ENCODE measurements around the gene BRIX1. TPM values are rescaled to one million over a fixed set of nuclear protein-coding genes. Genes with fewer than 3 reads are reported as not detected.
A peak's percentile ranks its signal among the peaks of the same experiment; 100 is the strongest.
"Not testable (repeated sequence)": the region's sequence is repeated elsewhere in the genome, so short reads cannot be mapped to it uniquely, and the experiment has no call there.

BRIX1 gene
- total and polyA plus RNA-seq, 7 experiments from 2014 or later, result 13.4 to 46.2 (median 35.5) TPM

GRCh38 chr5:34919077-34919476 is 3.6 kb downstream of the BRIX1 start:
- Histone ChIP-seq H3K27me3 (ENCODE audit: control insufficient read depth in 2 of 2, insufficient read depth in 2 of 2, low read length in 2 of 2) (no peaks in the 10 kb centered on the region), H3K9me3 (ENCODE audit: control insufficient read depth in 2 of 3, low read length in 3 of 3) (no peaks in the 10 kb centered on the region), H3K4me1 (ENCODE audit: control insufficient read depth in 2 of 2, insufficient read depth in 2 of 2, low read length in 2 of 2) (peaks cover 12 to 27% of the 10 kb centered on the region in 2 donors), H3K4me3 (ENCODE audit: low read length) (no peak overlapping the region), H3K27ac (ENCODE audit: low read depth, low read length) (no peak overlapping the region), H3K36me3 (ENCODE audit: control insufficient read depth in 2 of 3, insufficient read depth in 3 of 3, low read length in 3 of 3) (peaks cover 0 to 45% (median 11%) of the 10 kb centered on the region in 3 experiments)
- ChIA-PET CTCF (no interaction called here), POLR2A (interaction anchor here (1.6 kb wide), 1 partner anchor 10 kb away, joined by 4 read pairs; the partner anchor contains the start of gene DNAJC21)
- H3K4me1 Mint-ChIP-seq, result peaks cover 14 to 40% (median 29%) of the 10 kb centered on the region in 7 donors
- no peaks in the 10 kb centered on the region for H3K27me3 Mint-ChIP-seq
- peaks cover 0 to 17% (median 16%) of the 10 kb centered on the region in 5 donors for H3K36me3 Mint-ChIP-seq
- DNase-seq (no peak), ATAC-seq (no peak)
- H3K27ac Mint-ChIP-seq, result peak overlapping the region in 1 of 9 donors; percentile 14
- intact Hi-C loops (cut with micrococcal nuclease), result loop anchor here in 1 of 2 donors (5.0 kb wide), 1 partner anchor 912 kb away; the partner anchor contains the start of gene AMACR
- H3K4me3 Mint-ChIP-seq, result no peak overlapping the region
- H3K9me3 Mint-ChIP-seq, result no peaks in the 10 kb centered on the region

GRCh38 chr5:34923256-34923655 is 7.7 kb downstream of the BRIX1 start:
- Mint-ChIP-seq H3K27ac (peak overlapping the region in 3 of 9 donors; percentile 4 to 55 (median 9)), H3K4me1 (peaks cover 0 to 34% (median 4%) of the 10 kb centered on the region in 7 donors), H3K36me3 (peaks cover 0 to 29% (median 21%) of the 10 kb centered on the region in 5 donors)
- H3K4me3 ChIP-seq (ENCODE audit: low read length); ATAC-seq; H3K27me3 Mint-ChIP-seq; DNase-seq; H3K27ac ChIP-seq (ENCODE audit: low read depth, low read length); H3K4me3 Mint-ChIP-seq; H3K27me3 ChIP-seq (ENCODE audit: control insufficient read depth in 2 of 2, insufficient read depth in 2 of 2, low read length in 2 of 2); H3K9me3 ChIP-seq (ENCODE audit: control insufficient read depth in 2 of 3, low read length in 3 of 3); H3K4me1 ChIP-seq (ENCODE audit: control insufficient read depth in 2 of 2, insufficient read depth in 2 of 2, low read length in 2 of 2); H3K9me3 Mint-ChIP-seq: not testable (repeated sequence)
- ChIA-PET CTCF (interaction anchor here (0.6 kb wide), 1 partner anchor 164 kb away, joined by 3 read pairs; no protein-coding TSS in a partner anchor), POLR2A (interaction anchor here (1.6 kb wide), 1 partner anchor 8 kb away, joined by 9 read pairs; the partner anchor contains the start of genes BRIX1 and RAD1)
- peaks cover 0 to 47% (median 33%) of the 10 kb centered on the region in 3 experiments for H3K36me3 ChIP-seq (ENCODE audit: control insufficient read depth in 2 of 3, insufficient read depth in 3 of 3, low read length in 3 of 3)
- intact Hi-C loops (cut with micrococcal nuclease), result loop anchor here in 1 of 2 donors (10.0 kb wide), 1 partner anchor 678 kb away; no protein-coding TSS in a partner anchor

DNA sequence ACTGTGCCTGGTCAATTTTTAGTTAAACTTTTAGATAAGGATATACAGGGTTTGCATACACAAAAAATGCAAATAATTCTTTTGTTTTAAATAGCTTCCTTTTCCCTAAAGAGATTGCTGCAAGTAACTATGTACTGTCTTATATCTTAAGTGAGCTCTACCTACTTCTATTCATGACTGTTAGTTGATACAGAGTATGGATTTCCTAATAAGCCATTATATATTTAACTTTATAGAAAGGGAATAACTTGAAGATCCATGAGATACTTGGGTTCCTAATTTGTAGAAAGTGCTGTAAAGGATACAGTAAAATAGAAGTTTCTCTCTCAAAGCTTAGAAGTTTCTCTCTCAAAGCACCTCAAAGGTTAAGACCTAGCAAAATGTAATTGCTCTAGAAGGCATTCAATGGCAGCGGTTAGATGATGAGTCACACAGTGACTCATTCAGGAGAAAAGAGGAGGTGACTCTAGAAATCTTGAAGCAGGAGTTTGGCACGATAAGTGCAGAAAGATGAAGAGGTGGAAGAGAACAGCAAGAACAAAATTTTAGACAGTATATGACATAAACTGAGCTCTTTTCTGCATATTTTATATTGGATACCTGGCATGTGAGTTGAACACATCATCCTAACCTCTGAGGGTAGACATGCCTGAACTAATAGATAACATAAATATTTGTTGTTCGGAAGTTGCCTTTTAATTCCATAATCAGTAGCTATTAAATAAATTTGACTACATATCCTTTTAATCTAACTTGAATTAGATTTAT is 8.4 kb downstream of the BRIX1 start:
- Histone ChIP-seq H3K4me3 (ENCODE audit: low read length) (no peak overlapping the region), H3K9me3 (ENCODE audit: control insufficient read depth in 2 of 3, low read length in 3 of 3) (no peaks in the 10 kb centered on the region), H3K27ac (ENCODE audit: low read depth, low read length) (no peak overlapping the region), H3K27me3 (ENCODE audit: control insufficient read depth in 2 of 2, insufficient read depth in 2 of 2, low read length in 2 of 2) (no peaks in the 10 kb centered on the region), H3K36me3 (ENCODE audit: control insufficient read depth in 2 of 3, insufficient read depth in 3 of 3, low read length in 3 of 3) (peaks cover 0 to 47% (median 33%) of the 10 kb centered on the region in 3 experiments), H3K4me1 (ENCODE audit: control insufficient read depth in 2 of 2, insufficient read depth in 2 of 2, low read length in 2 of 2) (peaks cover 0 to 5% of the 10 kb centered on the region in 2 donors)
- no peak for DNase-seq
- CTCF ChIA-PET, result interaction anchor here (0.6 kb wide), 1 partner anchor 163 kb away, joined by 3 read pairs; no protein-coding TSS in a partner anchor
- intact Hi-C loops (cut with micrococcal nuclease), result loop anchor here (1.0 to 10.0 kb wide), 2 partner anchors 9 to 679 kb away; partner anchors contain the start of genes BRIX1 (in 2 of the 2) and RAD1 (in 2 of the 2)
- peaks cover 0 to 29% (median 21%) of the 10 kb centered on the region in 5 donors for H3K36me3 Mint-ChIP-seq
- H3K4me1 Mint-ChIP-seq, result peaks cover 3 to 34% (median 7%) of the 10 kb centered on the region in 7 donors
- no peaks in the 10 kb centered on the region for H3K9me3 Mint-ChIP-seq
- no peaks in the 10 kb centered on the region for H3K27me3 Mint-ChIP-seq
- no peak for ATAC-seq
- H3K4me3 Mint-ChIP-seq, result peak overlapping the region in 2 of 10 donors; percentile 23 to 59
- POLR2A ChIA-PET, result interaction anchor here (1.6 kb wide), 1 partner anchor 9 kb away, joined by 9 read pairs; the partner anchor contains the start of genes BRIX1 and RAD1
- peak overlapping the region in 5 of 9 donors; percentile 4 to 64 (median 40) for H3K27ac Mint-ChIP-seq

DNA sequence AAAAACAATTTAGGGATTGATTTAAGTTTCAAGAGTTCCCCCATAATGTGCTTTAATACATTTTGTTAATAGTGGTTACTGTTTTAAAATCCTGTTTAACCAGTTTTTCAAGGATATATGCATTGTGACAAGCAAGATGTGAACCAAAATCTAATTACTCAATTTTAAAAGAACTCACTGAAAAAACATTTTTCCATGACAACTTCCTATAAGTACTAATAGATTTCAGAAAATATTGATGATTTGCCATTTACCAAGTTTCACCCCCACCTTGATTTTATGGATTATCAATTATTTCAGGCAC is 8.9 kb downstream of the BRIX1 start:
- no peaks in the 10 kb centered on the region for H3K9me3 Mint-ChIP-seq
- H3K27ac Mint-ChIP-seq, result peak overlapping the region in 1 of 9 donors; percentile 40
- intact Hi-C loops (cut with micrococcal nuclease), result loop anchor here (1.0 to 10.0 kb wide), 2 partner anchors 9 to 680 kb away; partner anchors contain the start of genes BRIX1 (in 2 of the 2) and RAD1 (in 2 of the 2)

DNA sequence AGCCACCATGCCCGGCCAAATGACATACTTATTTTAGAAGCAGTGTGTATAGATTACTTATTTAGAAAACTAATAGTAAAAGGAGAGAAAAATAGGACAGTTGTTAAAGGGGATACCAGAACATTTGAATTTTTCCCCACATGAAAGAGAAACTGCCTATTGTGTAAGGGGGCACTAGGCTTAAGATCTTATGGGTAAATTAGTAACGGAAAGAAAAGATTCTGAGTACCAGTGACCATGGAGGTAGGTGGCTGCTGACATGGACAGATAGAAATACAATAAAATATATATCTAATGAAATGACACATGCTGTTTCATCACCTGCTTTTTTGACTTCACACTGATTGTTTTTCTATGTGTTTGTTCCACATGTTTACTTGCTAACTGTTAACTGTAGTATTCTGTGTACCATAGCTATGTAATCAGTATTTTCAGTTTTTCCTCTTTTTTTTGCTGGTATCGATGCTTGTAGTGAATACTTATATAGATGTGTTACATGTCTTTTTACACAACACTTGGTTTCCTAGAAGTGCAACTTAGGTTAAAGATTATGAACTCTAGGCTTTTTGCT is 10.9 kb downstream of the BRIX1 start:
- CTCF ChIA-PET, result no interaction called here
- Mint-ChIP-seq H3K27ac (peak overlapping the region in 1 of 9 donors; percentile 62), H3K4me1 (peaks cover 13 to 47% (median 23%) of the 10 kb centered on the region in 7 donors), H3K27me3 (no peaks in the 10 kb centered on the region), H3K9me3 (no peaks in the 10 kb centered on the region), H3K36me3 (peaks cover 0 to 23% (median 14%) of the 10 kb centered on the region in 5 donors), H3K4me3 (no peak overlapping the region)
- H3K36me3 ChIP-seq (ENCODE audit: control insufficient read depth in 2 of 3, insufficient read depth in 3 of 3, low read length in 3 of 3), result peaks cover 0 to 44% (median 33%) of the 10 kb centered on the region in 3 experiments
- H3K9me3 ChIP-seq (ENCODE audit: control insufficient read depth in 2 of 3, low read length in 3 of 3), result no peaks in the 10 kb centered on the region
- peaks cover 10 to 14% of the 10 kb centered on the region in 2 donors for H3K4me1 ChIP-seq (ENCODE audit: control insufficient read depth in 2 of 2, insufficient read depth in 2 of 2, low read length in 2 of 2)
- no peak for ATAC-seq
- H3K4me3 ChIP-seq (ENCODE audit: low read length), result no peak overlapping the region
- no peaks in the 10 kb centered on the region for H3K27me3 ChIP-seq (ENCODE audit: control insufficient read depth in 2 of 2, insufficient read depth in 2 of 2, low read length in 2 of 2)
- POLR2A ChIA-PET, result no interaction called here
- DNase-seq, result no peak
- H3K27ac ChIP-seq (ENCODE audit: low read depth, low read length), result no peak overlapping the region
- intact Hi-C loops (cut with micrococcal nuclease), result loop anchor here (5.0 to 10.0 kb wide), 2 partner anchors 682 to 691 kb away; partner anchors contain the start of gene SPEF2 (in 2 of the 2)

More for the DNA sequence above, 8.9 kb downstream of the BRIX1 start:
- CTCF ChIA-PET, result no interaction called here
- no peaks in the 10 kb centered on the region for H3K27me3 Mint-ChIP-seq
- Histone ChIP-seq H3K4me1 (ENCODE audit: control insufficient read depth in 2 of 2, insufficient read depth in 2 of 2, low read length in 2 of 2) (peaks cover 0 to 7% of the 10 kb centered on the region in 2 donors), H3K4me3 (ENCODE audit: low read length) (no peak overlapping the region), H3K27ac (ENCODE audit: low read depth, low read length) (no peak overlapping the region), H3K36me3 (ENCODE audit: control insufficient read depth in 2 of 3, insufficient read depth in 3 of 3, low read length in 3 of 3) (peaks cover 0 to 47% (median 33%) of the 10 kb centered on the region in 3 experiments), H3K27me3 (ENCODE audit: control insufficient read depth in 2 of 2, insufficient read depth in 2 of 2, low read length in 2 of 2) (no peaks in the 10 kb centered on the region), H3K9me3 (ENCODE audit: control insufficient read depth in 2 of 3, low read length in 3 of 3) (no peaks in the 10 kb centered on the region)
- ATAC-seq (no peak), DNase-seq (no peak)
- H3K4me1 Mint-ChIP-seq, result peaks cover 4 to 38% (median 12%) of the 10 kb centered on the region in 7 donors
- H3K36me3 Mint-ChIP-seq, result peaks cover 0 to 29% (median 21%) of the 10 kb centered on the region in 5 donors
- no peak overlapping the region for H3K4me3 Mint-ChIP-seq
- POLR2A ChIA-PET, result interaction anchor here (1.6 kb wide), 1 partner anchor 9 kb away, joined by 9 read pairs; the partner anchor contains the start of genes BRIX1 and RAD1

- ATAC-seq, result no peak
- CTCF ChIA-PET, result interaction anchor here (0.7 kb wide), 1 partner anchor 1430 kb away, joined by 3 read pairs; no protein-coding TSS in a partner anchor
- peak overlapping the region in 1 of 9 donors; percentile 9 for H3K27ac Mint-ChIP-seq
- no peaks in the 10 kb centered on the region for H3K9me3 Mint-ChIP-seq
- H3K4me1 Mint-ChIP-seq, result peaks cover 16 to 49% (median 32%) of the 10 kb centered on the region in 7 donors
- intact Hi-C loops (cut with micrococcal nuclease), result loop anchor here (2.0 to 10.0 kb wide), 5 partner anchors 683 to 1949 kb away; partner anchors contain the start of genes NIPBL (in 2 of the 2) and SPEF2 (in 2 of the 2)
- no peak overlapping the region for H3K4me3 ChIP-seq (ENCODE audit: low read length)
- peaks cover 0 to 33% (median 33%) of the 10 kb centered on the region in 3 experiments for H3K36me3 ChIP-seq (ENCODE audit: control insufficient read depth in 2 of 3, insufficient read depth in 3 of 3, low read length in 3 of 3)
- DNase-seq, result no peak
- H3K36me3 Mint-ChIP-seq, result peaks cover 0 to 19% (median 10%) of the 10 kb centered on the region in 5 donors
- H3K27me3 ChIP-seq (ENCODE audit: control insufficient read depth in 2 of 2, insufficient read depth in 2 of 2, low read length in 2 of 2), result no peaks in the 10 kb centered on the region
- no peak overlapping the region for H3K4me3 Mint-ChIP-seq
- POLR2A ChIA-PET, result interaction anchor here (3.8 kb wide), 1 partner anchor 12 kb away, joined by 91 read pairs; the partner anchor contains the start of genes BRIX1 and RAD1
- no peak overlapping the region for H3K27ac ChIP-seq (ENCODE audit: low read depth, low read length)
- no peaks in the 10 kb centered on the region for H3K9me3 ChIP-seq (ENCODE audit: control insufficient read depth in 2 of 3, low read length in 3 of 3)
- H3K4me1 ChIP-seq (ENCODE audit: control insufficient read depth in 2 of 2, insufficient read depth in 2 of 2, low read length in 2 of 2), result peaks cover 15 to 18% of the 10 kb centered on the region in 2 donors
- no peaks in the 10 kb centered on the region for H3K27me3 Mint-ChIP-seq
These were observed 12.3 kb downstream of the BRIX1 start for GRCh38 chr5:34927785-34928184.

Data from naive thymus-derived CD4-positive, alpha-beta T cell (primary cell).